Superior temporal gyrus (tissue), 1 donor: ENCODE results near the gene ERMN.
"Not testable (repeated sequence)": the region's sequence is repeated elsewhere in the genome, so short reads cannot be mapped to it uniquely, and the experiment has no call there.

Experiments
- DNase-seq: peaks from one replicate; pipeline ENCODE4 v3.0.0-alpha.2; 2016; ENCODE audit errors: extremely low spot score

The ERMN gene

GRCh38 chr2:157296490-157296889 is 29.1 kb downstream of the ERMN start:
- no peak for DNase-seq

GRCh38 chr2:157292853-157293252 is 32.8 kb downstream of the ERMN start:
- DNase-seq = no peak

- no peak for DNase-seq
These were observed 34.6 kb downstream of the ERMN start for GRCh38 chr2:157291018-157291417.

GRCh38 chr2:157290525-157290924 is 35.1 kb downstream of the ERMN start:
- no peak for DNase-seq

- DNase-seq = no peak
These were observed 38.5 kb downstream of the ERMN start for GRCh38 chr2:157287160-157287559.

GRCh38 chr2:157283468-157283867 is 42.2 kb downstream of the ERMN start:
- DNase-seq = no peak

GRCh38 chr2:157281316-157281715 is 44.3 kb downstream of the ERMN start:
- DNase-seq = no peak

- DNase-seq = not testable (repeated sequence)
These were observed 46.3 kb downstream of the ERMN start for GRCh38 chr2:157279311-157279710.

- DNase-seq = no peak
These were observed 53.9 kb downstream of the ERMN start for GRCh38 chr2:157271590-157272203.

- no peak for DNase-seq
These were observed 55.7 kb downstream of the ERMN start for GRCh38 chr2:157269922-157270321.

GRCh38 chr2:157269060-157269459 is 56.6 kb downstream of the ERMN start:
- DNase-seq = no peak
